Neural cell (in vitro differentiated cells): ENCODE data around the gene RABGAP1L.

ENCODE experiments used
- CTCF ChIP-seq: fragments of 450-650 bp; IDR thresholded peaks from 2 replicates; pipeline ENCODE4 v1.5.1; 2014; ENCODE audit warnings: antibody characterized with exemption, mild to moderate bottlenecking, moderate library complexity; ENCODE audit not compliant: poor library complexity, severe bottlenecking
- EP300 ChIP-seq: fragments of 450-650 bp; conservative IDR thresholded peaks from 2 replicates; pipeline ENCODE4 v1.6.1; 2014; ENCODE audit warnings: antibody characterized with exemption, mild to moderate bottlenecking, moderate library complexity; ENCODE audit not compliant: poor library complexity, severe bottlenecking
- EZH2 ChIP-seq: fragments of 200-600, 300-800 bp; shearing (Covaris generic), sonication (generic); IDR thresholded peaks from 2 replicates; pipeline ENCODE4 v1.6.1; 2014; ENCODE audit warnings: antibody characterized with exemption, low read length, borderline replicate concordance, mild to moderate bottlenecking; ENCODE audit not compliant: insufficient read depth, poor library complexity, severe bottlenecking
- POLR2AphosphoS5 ChIP-seq: IDR thresholded peaks from 2 replicates; pipeline ENCODE4 v1.6.1; 2012
- SMC3 ChIP-seq: fragments of 450-650 bp; conservative IDR thresholded peaks from 2 replicates; pipeline ENCODE4 v1.6.1; 2014; ENCODE audit warnings: antibody characterized with exemption, mild to moderate bottlenecking, moderate library complexity; ENCODE audit not compliant: poor library complexity
- TAF1 ChIP-seq: IDR thresholded peaks from 2 replicates; pipeline ENCODE4 v1.6.1; 2012; ENCODE audit warnings: low read depth

GRCh38 chr1:174197088-174197487 lies 37.8 kb downstream of the RABGAP1L start:
- TF ChIP-seq CTCF (no peak), TAF1 (no peak), POLR2AphosphoS5 (no peak), EZH2 (no peak), EP300 (no peak), SMC3 (no peak)
